Kidney (tissue), 14 donors: ENCODE data around the gene MAP1LC3B. TPM values are rescaled to one million over a fixed set of nuclear protein-coding genes. Genes with fewer than 3 reads are reported as not detected.

Source experiments
- DNase-seq, 5 donors: peaks; one replicate each; pipeline ENCODE4 v3.0.0-alpha.2; 2013 to 2020
- FAIRE-seq: peaks from 2 replicates; lab custom pipeline; 2012; peaks lifted over from hg19 to GRCh38; lab: Jason Lieb, UNC
- H3K27ac ChIP-seq, 2 donors: one replicate each; pipeline ENCODE4 v1.7.0; 2013; ENCODE audit warnings: low read depth in 2 of 2, low read length in 2 of 2, inconsistent platforms in 1 of 2
- H3K27me3 ChIP-seq: one replicate; pipeline ENCODE4 v1.7.1; 2013; ENCODE audit warnings: low read length, inconsistent platforms; ENCODE audit not compliant: control insufficient read depth, insufficient read depth
- H3K36me3 ChIP-seq, 3 donors: one replicate each; pipeline versions ENCODE4 v1.7.0 to v1.7.1; 2013; ENCODE audit warnings: low read length in 3 of 3, control low read depth in 1 of 3, inconsistent platforms in 1 of 3; ENCODE audit not compliant: insufficient read depth in 3 of 3, control insufficient read depth in 2 of 3
- H3K4me1 ChIP-seq, 3 donors: one replicate each; pipeline versions ENCODE4 v1.7.0 to v1.7.1; 2013; ENCODE audit warnings: low read length in 3 of 3, inconsistent platforms in 1 of 3, low read depth in 1 of 3; ENCODE audit not compliant: control insufficient read depth in 2 of 3, insufficient read depth in 2 of 3
- H3K4me3 ChIP-seq, 3 donors: one replicate each; pipeline versions ENCODE4 v1.7.0 to v1.8.1; 2013; ENCODE audit warnings: low read length in 3 of 3, control low read depth in 1 of 3, inconsistent platforms in 1 of 3
- H3K9ac ChIP-seq, 3 donors: one replicate each; pipeline versions ENCODE4 v1.7.0 to v1.7.1; 2013; ENCODE audit warnings: low read length in 3 of 3, control low read depth in 1 of 3, inconsistent platforms in 1 of 3
- H3K9me3 ChIP-seq, 3 donors: one replicate each; pipeline versions ENCODE4 v1.7.0 to v1.7.1; 2013; ENCODE audit warnings: low read length in 3 of 3, control low read depth in 1 of 3, inconsistent platforms in 1 of 3; ENCODE audit not compliant: control insufficient read depth in 2 of 3, insufficient read depth in 1 of 3
- intact Hi-C: fragments of 100-400 bp; cut with DNase I; formaldehyde crosslinking; loops from one replicate; pipeline ENCODE4 v1.11.1; 2022
- polyA plus RNA-seq: library from polyadenylated mRNA; stranded (reverse); fragments of 350-450 nt; fragmentation: Illumina TruSeq; extraction: RNeasy Lipid Tissue Mini Kit (QIAGEN cat#74804); gene quantifications from one replicate; pipeline ENCODE4 v1.2.3, GENCODE V29; 2014; ENCODE audit warnings: low read depth, low replicate concordance; ENCODE audit not compliant: insufficient read depth
- total RNA-seq: library from RNA; stranded (reverse); fragmentation: NEBNext Ultra II Directional; extraction: Animal tissue kit (Norgen Biotek cat#: 25700); gene quantifications from one replicate; pipeline ENCODE4 v1.2.1, GENCODE V29; 2021
- TF ChIP-seq, protein P1 (sequence below): IDR thresholded peaks from 3 replicates; pipeline ENCODE4 v1.5.1; 2012; ENCODE audit warnings: mild to moderate bottlenecking, moderate library complexity, borderline replicate concordance; ENCODE audit not compliant: insufficient read depth; ENCODE audit errors: extremely low read depth
- donor health status: control.
- donor health status: control.
- donor health status: control.
- donor health status: control.
- donor health status: control.
- donor health status: DM: yes; HTN: yes; CAD: no.
- donor health status: Normal renal cell carcinoma (clear cell type).

MAP1LC3B gene
- total and polyA plus RNA-seq, 2 donors from 2014 or later, result 57.1 to 70.3 TPM

- H3K27ac ChIP-seq, result peak overlapping the region in 1 of 2 donors; percentile 89
- peak overlapping the region; percentile 76 to 96 (median 89) for H3K4me3 ChIP-seq
These were observed 1.5 kb downstream of the MAP1LC3B start for GRCh38 chr16:87393680-87394055.

GRCh38 chr16:87395181-87395842, 3.2 kb downstream of the MAP1LC3B start:
- intact Hi-C loops, result no loop called here
- Histone ChIP-seq H3K9ac (no peak overlapping the region), H3K4me3 (no peak overlapping the region), H3K4me1 (peaks cover 0 to 19% (median 14%) of the 10 kb centered on the region in 3 donors), H3K9me3 (no peaks in the 10 kb centered on the region), H3K27ac (no peak overlapping the region), H3K36me3 (peaks cover 0 to 13% (median 5%) of the 10 kb centered on the region in 3 donors), H3K27me3 (no peaks in the 10 kb centered on the region)
- DNase-seq, result no peak
- TF ChIP-seq, protein P1, sequence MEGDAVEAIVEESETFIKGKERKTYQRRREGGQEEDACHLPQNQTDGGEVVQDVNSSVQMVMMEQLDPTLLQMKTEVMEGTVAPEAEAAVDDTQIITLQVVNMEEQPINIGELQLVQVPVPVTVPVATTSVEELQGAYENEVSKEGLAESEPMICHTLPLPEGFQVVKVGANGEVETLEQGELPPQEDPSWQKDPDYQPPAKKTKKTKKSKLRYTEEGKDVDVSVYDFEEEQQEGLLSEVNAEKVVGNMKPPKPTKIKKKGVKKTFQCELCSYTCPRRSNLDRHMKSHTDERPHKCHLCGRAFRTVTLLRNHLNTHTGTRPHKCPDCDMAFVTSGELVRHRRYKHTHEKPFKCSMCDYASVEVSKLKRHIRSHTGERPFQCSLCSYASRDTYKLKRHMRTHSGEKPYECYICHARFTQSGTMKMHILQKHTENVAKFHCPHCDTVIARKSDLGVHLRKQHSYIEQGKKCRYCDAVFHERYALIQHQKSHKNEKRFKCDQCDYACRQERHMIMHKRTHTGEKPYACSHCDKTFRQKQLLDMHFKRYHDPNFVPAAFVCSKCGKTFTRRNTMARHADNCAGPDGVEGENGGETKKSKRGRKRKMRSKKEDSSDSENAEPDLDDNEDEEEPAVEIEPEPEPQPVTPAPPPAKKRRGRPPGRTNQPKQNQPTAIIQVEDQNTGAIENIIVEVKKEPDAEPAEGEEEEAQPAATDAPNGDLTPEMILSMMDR, result no peak
- no peak for FAIRE-seq

More at GRCh38 chr16:87393680-87394055, 1.5 kb downstream of the MAP1LC3B start:
- no peaks in the 10 kb centered on the region for H3K9me3 ChIP-seq
- intact Hi-C loops, result no loop called here
- no peaks in the 10 kb centered on the region for H3K27me3 ChIP-seq
- H3K36me3 ChIP-seq, result peaks cover 0 to 4% (median 0%) of the 10 kb centered on the region in 3 donors
- no peak for FAIRE-seq
- peak overlapping the region; percentile 16 to 98 (median 46) for H3K9ac ChIP-seq
- H3K4me1 ChIP-seq, result peaks cover 1 to 19% (median 14%) of the 10 kb centered on the region in 3 donors
- no peak for DNase-seq
- TF ChIP-seq, protein P1, result no peak

DNA sequence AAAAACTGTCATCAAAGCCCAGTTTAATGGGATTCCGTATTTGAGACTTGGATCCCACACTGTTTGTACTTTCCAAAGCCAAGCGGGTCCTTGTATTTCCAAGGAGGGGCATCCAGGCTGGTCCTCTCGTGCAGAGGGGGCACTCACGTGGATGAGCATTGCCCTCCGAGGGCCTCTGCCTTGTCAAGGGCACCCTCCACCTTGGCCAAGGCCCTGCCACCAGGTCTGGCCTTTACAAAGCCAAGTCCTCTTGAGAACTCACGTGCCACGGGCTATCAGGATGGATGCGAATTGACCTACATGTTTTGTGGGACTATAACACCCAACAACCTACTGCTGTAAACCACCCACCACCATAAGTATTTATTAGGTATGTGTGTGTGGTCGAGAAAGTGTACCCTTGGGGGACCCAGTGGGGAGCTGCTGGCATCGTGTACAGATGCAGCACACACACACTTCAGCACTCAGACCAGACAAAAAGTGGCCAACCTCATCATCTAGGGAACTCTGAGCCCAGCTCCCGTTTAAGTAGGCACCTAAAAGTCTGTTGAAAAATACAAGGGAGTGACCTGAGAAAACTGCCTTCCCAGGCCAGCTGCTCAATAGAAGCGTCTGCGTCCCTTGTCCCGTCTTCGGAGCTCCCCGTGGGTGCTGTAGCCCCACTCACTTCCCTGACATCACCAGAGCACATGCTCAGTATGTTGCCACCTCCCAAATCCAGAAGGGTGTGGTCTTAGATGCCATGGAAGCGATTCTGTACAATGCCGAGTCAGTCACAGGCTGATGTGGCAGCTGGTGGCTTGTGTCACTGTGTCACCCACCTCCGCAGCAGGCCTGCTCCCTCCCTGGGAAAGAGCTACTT, 12.9 kb downstream of the MAP1LC3B start:
- Histone ChIP-seq H3K36me3 (peaks cover 3 to 47% (median 18%) of the 10 kb centered on the region in 3 donors), H3K27me3 (no peaks in the 10 kb centered on the region), H3K4me3 (no peak overlapping the region), H3K4me1 (peaks cover 0 to 4% (median 3%) of the 10 kb centered on the region in 3 donors), H3K9ac (no peak overlapping the region), H3K9me3 (no peaks in the 10 kb centered on the region), H3K27ac (no peak overlapping the region)
- TF ChIP-seq, protein P1, result no peak
- intact Hi-C loops, result no loop called here
- DNase-seq (peak in 1 of 5 donors; percentile 54), FAIRE-seq (no peak)
